Fibroblast of lung (primary cell): ENCODE results near the gene GOLGA8B.

Source experiments
- CTCF ChIP-seq, 2 donors: IDR thresholded peaks in 1 of 2; conservative IDR thresholded peaks in 1 of 2; 1 replicate in 1 of 2; 2 replicates in 1 of 2; pipeline ENCODE4 v1.5.1; 2011 to 2012; ENCODE audit warnings: low read length in 2 of 2, control low read depth in 1 of 2, inconsistent platforms in 1 of 2, low read depth in 1 of 2, mild to moderate bottlenecking in 1 of 2
- EZH2 ChIP-seq: IDR thresholded peaks from 2 replicates; pipeline ENCODE4 v1.5.1; 2012; ENCODE audit warnings: low read length, control low read depth, mild to moderate bottlenecking; ENCODE audit errors: missing control alignments

DNA sequence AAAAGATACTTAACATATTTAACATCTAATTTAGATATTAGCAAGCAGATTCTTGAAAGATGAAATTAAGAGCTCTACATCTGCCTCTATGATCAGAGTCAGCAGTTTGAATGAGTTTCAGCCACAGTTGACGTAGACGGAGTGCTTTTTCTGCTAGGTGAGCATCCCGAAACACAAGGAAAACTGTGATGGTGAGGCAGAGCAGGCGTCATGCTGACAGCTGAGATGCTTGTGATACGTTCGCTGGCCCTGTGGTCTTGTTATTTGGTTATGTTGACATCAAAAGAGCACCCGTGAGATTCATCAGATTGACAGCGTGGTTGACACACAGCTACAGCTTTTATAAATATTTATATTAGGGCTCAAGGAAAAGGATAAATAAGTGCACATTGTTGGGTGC, 19.6 kb upstream of the GOLGA8B start:
- TF ChIP-seq CTCF (conservative IDR thresholded peaks at IDR 0.05 in 1 of 2, IDR thresholded peaks at IDR 0.05 in 1 of 2; ENCODE audit: low read depth in 1 of 2, low read length in 2 of 2) (no peak), EZH2 (no peak)
